ENCODE data around the gene ATP8B2. TPM values are rescaled to one million over a fixed set of nuclear protein-coding genes. Genes with fewer than 3 reads are reported as not detected.
A peak's percentile ranks its signal among the peaks of the same experiment; 100 is the strongest.

The ATP8B2 gene
- total and polyA plus RNA-seq, 4 donors = 0.75 to 16.2 (median 5.3) TPM

DNA sequence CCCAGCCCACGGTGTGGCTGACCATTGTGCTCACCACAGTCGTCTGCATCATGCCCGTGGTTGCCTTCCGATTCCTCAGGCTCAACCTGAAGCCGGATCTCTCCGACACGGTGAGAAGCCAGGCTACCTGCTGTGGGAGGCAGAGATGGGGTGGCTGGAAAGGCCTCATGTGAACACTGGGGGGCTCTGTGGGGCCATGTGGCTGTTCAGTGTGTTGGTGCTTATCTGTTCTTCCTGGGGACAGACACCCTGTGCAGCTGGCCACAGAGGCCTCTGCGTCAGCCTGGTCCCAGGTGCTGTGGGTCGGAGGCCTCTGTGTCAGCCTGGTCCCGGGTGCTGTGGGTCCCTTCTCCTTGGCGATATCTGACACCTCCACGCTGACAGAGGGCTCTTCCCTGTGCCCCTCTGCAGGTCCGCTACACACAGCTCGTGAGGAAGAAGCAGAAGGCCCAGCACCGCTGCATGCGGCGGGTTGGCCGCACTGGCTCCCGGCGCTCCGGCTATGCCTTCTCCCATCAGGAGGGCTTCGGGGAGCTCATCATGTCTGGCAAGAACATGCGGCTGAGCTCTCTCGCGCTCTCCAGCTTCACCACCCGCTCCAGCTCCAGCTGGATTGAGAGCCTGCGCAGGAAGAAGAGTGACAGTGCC lies 23.2 kb downstream of the ATP8B2 start:
- H3K4me3 ChIP-seq (ENCODE audit: low read depth in 1 of 3, low read length in 3 of 3) = no peak overlapping the region
- TF ChIP-seq GABPA (IDR thresholded peaks at IDR 0.05 in 1 of 2, conservative IDR thresholded peaks at IDR 0.05 in 1 of 2) (no peak), SP1 (IDR thresholded peaks at IDR 0.05) (no peak), RAD21 (IDR thresholded peaks at IDR 0.05) (peak in 1 of 2 donors; percentile 72)
- TF ChIP-seq, protein P1, sequence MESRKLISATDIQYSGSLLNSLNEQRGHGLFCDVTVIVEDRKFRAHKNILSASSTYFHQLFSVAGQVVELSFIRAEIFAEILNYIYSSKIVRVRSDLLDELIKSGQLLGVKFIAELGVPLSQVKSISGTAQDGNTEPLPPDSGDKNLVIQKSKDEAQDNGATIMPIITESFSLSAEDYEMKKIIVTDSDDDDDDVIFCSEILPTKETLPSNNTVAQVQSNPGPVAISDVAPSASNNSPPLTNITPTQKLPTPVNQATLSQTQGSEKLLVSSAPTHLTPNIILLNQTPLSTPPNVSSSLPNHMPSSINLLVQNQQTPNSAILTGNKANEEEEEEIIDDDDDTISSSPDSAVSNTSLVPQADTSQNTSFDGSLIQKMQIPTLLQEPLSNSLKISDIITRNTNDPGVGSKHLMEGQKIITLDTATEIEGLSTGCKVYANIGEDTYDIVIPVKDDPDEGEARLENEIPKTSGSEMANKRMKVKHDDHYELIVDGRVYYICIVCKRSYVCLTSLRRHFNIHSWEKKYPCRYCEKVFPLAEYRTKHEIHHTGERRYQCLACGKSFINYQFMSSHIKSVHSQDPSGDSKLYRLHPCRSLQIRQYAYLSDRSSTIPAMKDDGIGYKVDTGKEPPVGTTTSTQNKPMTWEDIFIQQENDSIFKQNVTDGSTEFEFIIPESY (IDR thresholded peaks at IDR 0.05) = no peak
- TF ChIP-seq, protein P2, sequence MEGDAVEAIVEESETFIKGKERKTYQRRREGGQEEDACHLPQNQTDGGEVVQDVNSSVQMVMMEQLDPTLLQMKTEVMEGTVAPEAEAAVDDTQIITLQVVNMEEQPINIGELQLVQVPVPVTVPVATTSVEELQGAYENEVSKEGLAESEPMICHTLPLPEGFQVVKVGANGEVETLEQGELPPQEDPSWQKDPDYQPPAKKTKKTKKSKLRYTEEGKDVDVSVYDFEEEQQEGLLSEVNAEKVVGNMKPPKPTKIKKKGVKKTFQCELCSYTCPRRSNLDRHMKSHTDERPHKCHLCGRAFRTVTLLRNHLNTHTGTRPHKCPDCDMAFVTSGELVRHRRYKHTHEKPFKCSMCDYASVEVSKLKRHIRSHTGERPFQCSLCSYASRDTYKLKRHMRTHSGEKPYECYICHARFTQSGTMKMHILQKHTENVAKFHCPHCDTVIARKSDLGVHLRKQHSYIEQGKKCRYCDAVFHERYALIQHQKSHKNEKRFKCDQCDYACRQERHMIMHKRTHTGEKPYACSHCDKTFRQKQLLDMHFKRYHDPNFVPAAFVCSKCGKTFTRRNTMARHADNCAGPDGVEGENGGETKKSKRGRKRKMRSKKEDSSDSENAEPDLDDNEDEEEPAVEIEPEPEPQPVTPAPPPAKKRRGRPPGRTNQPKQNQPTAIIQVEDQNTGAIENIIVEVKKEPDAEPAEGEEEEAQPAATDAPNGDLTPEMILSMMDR (IDR thresholded peaks at IDR 0.05; ENCODE audit: low read depth, low read length, missing input control) = peak; percentile 5
- H3K27ac ChIP-seq (ENCODE audit: low read depth in 1 of 2, low read length in 2 of 2) = no peak overlapping the region
- H3K4me1 ChIP-seq (ENCODE audit: control insufficient read depth in 4 of 4, insufficient read depth in 4 of 4, low read length in 3 of 4) = peaks cover 10 to 20% (median 18%) of the 10 kb centered on the region in 4 donors
- 96% methylated on average over 27 of the region's 27 CpGs for WGBS
- H3K27me3 ChIP-seq (ENCODE audit: control insufficient read depth in 4 of 4, insufficient read depth in 4 of 4, low read length in 3 of 4) = no peaks in the 10 kb centered on the region
- no peak overlapping the region for H3K9ac ChIP-seq (ENCODE audit: low read depth in 1 of 2, low read length in 2 of 2)
- no peaks in the 10 kb centered on the region for H3K9me3 ChIP-seq (ENCODE audit: control insufficient read depth in 4 of 4, low read length in 3 of 4)
- H3K36me3 ChIP-seq (ENCODE audit: control insufficient read depth in 4 of 4, insufficient read depth in 3 of 4, low read depth in 1 of 4, low read length in 3 of 4) = peaks cover 0 to 3% (median 1%) of the 10 kb centered on the region in 4 donors
- no peak for DNase-seq (ENCODE audit: low spot score)

DNA sequence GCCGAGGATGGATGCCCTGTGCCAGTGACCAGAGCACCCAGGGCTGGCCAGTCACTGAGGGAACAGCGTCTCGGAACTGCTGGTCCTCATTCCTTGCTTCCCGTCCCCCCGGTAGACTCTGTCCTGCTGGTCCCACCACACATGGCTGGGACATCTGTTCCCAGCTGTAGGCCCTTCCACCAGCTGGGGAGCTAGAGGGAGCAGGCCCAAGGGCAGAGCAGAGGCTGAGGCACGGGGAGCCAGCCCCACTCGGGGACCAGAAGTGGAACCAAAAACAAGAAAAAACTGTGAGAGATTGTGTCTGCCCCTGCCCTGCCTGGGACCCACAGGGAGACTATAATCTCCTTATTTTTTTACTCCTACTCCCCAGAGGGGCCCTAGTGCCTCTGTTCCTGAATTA lies 23.8 kb downstream of the ATP8B2 start:
- Histone ChIP-seq H3K27me3 (ENCODE audit: control insufficient read depth in 4 of 4, insufficient read depth in 4 of 4, low read length in 3 of 4) (no peaks in the 10 kb centered on the region), H3K9ac (ENCODE audit: low read depth in 1 of 2, low read length in 2 of 2) (no peak overlapping the region), H3K9me3 (ENCODE audit: control insufficient read depth in 4 of 4, low read length in 3 of 4) (no peaks in the 10 kb centered on the region), H3K36me3 (ENCODE audit: control insufficient read depth in 4 of 4, insufficient read depth in 3 of 4, low read depth in 1 of 4, low read length in 3 of 4) (peaks cover 0 to 3% (median 1%) of the 10 kb centered on the region in 4 donors), H3K4me1 (ENCODE audit: control insufficient read depth in 4 of 4, insufficient read depth in 4 of 4, low read length in 3 of 4) (peaks cover 10 to 25% (median 19%) of the 10 kb centered on the region in 4 donors), H3K27ac (ENCODE audit: low read depth in 1 of 2, low read length in 2 of 2) (no peak overlapping the region), H3K4me3 (ENCODE audit: low read depth in 1 of 3, low read length in 3 of 3) (no peak overlapping the region)
- no peak for DNase-seq (ENCODE audit: low spot score)
- TF ChIP-seq, protein P2 (IDR thresholded peaks at IDR 0.05; ENCODE audit: low read depth, low read length, missing input control) = no peak
- TF ChIP-seq, protein P3, sequence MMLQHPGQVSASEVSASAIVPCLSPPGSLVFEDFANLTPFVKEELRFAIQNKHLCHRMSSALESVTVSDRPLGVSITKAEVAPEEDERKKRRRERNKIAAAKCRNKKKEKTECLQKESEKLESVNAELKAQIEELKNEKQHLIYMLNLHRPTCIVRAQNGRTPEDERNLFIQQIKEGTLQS (IDR thresholded peaks at IDR 0.05) = no peak
- no peak for TF ChIP-seq EGR1 (IDR thresholded peaks at IDR 0.05; ENCODE audit: low read depth in 2 of 2)
- no peak for TF ChIP-seq FOXA2 (IDR thresholded peaks at IDR 0.05)
- TF ChIP-seq YY1 (IDR thresholded peaks at IDR 0.05) = no peak
- TF ChIP-seq GABPA (IDR thresholded peaks at IDR 0.05 in 1 of 2, conservative IDR thresholded peaks at IDR 0.05 in 1 of 2) = no peak
- TF ChIP-seq, protein P4, sequence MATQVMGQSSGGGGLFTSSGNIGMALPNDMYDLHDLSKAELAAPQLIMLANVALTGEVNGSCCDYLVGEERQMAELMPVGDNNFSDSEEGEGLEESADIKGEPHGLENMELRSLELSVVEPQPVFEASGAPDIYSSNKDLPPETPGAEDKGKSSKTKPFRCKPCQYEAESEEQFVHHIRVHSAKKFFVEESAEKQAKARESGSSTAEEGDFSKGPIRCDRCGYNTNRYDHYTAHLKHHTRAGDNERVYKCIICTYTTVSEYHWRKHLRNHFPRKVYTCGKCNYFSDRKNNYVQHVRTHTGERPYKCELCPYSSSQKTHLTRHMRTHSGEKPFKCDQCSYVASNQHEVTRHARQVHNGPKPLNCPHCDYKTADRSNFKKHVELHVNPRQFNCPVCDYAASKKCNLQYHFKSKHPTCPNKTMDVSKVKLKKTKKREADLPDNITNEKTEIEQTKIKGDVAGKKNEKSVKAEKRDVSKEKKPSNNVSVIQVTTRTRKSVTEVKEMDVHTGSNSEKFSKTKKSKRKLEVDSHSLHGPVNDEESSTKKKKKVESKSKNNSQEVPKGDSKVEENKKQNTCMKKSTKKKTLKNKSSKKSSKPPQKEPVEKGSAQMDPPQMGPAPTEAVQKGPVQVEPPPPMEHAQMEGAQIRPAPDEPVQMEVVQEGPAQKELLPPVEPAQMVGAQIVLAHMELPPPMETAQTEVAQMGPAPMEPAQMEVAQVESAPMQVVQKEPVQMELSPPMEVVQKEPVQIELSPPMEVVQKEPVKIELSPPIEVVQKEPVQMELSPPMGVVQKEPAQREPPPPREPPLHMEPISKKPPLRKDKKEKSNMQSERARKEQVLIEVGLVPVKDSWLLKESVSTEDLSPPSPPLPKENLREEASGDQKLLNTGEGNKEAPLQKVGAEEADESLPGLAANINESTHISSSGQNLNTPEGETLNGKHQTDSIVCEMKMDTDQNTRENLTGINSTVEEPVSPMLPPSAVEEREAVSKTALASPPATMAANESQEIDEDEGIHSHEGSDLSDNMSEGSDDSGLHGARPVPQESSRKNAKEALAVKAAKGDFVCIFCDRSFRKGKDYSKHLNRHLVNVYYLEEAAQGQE (IDR thresholded peaks at IDR 0.05) = no peak
- no peak for TF ChIP-seq RXRA (IDR thresholded peaks at IDR 0.05)
- no peak for TF ChIP-seq HNF4A (conservative IDR thresholded peaks at IDR 0.05)
- no peak for TF ChIP-seq RAD21 (IDR thresholded peaks at IDR 0.05)
- no peak for TF ChIP-seq HNF4G (IDR thresholded peaks at IDR 0.05)
- TF ChIP-seq NR2F2 (IDR thresholded peaks at IDR 0.05) = no peak
- TF ChIP-seq, protein P5, sequence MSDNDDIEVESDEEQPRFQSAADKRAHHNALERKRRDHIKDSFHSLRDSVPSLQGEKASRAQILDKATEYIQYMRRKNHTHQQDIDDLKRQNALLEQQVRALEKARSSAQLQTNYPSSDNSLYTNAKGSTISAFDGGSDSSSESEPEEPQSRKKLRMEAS (IDR thresholded peaks at IDR 0.05) = no peak
- TF ChIP-seq, protein P1 (IDR thresholded peaks at IDR 0.05) = no peak
- no peak for TF ChIP-seq JUND (IDR thresholded peaks at IDR 0.05)
- no peak for TF ChIP-seq FOXA1 (IDR thresholded peaks at IDR 0.05)
- TF ChIP-seq SP1 (IDR thresholded peaks at IDR 0.05) = no peak
- TF ChIP-seq TAF1 (conservative IDR thresholded peaks at IDR 0.05) = no peak
- WGBS = 90% methylated on average over 7 of the region's 7 CpGs
